WTC11 (cell line): Measurements from ENCODE around the gene WDR1. TPM values are rescaled to one million over a fixed set of nuclear protein-coding genes. Genes with fewer than 3 reads are reported as not detected.

Source experiments
- ATAC-seq: fragments of 200-7000 bp; cut with Tn5 transposase; 2 replicates; pipeline ENCODE4 v1.10.0; 2021; ENCODE audit warnings: mild to moderate bottlenecking, moderate library complexity
- CTCF ChIA-PET: fragments of 300-600 bp; sonication (Branson Sonifier 250); formaldehyde crosslinking; loops from one replicate; lab custom pipeline; 2021; ENCODE audit warnings: antibody characterized with exemption; lab: Charles Lee
- POLR2A ChIA-PET: fragments of 350-600 bp; sonication (Branson Sonifier 250); formaldehyde crosslinking; loops from one replicate; lab custom pipeline; 2021; ENCODE audit warnings: antibody characterized with exemption; lab: Charles Lee
- DNase-seq: peaks from one replicate; pipeline ENCODE4 v3.0.0; 2021; ENCODE audit warnings: low spot score
- H3K27ac Mint-ChIP-seq: 2 replicates; pipeline ENCODE4 v1.8.0; 2021; ENCODE audit warnings: mixed read lengths
- H3K27me3 Mint-ChIP-seq: 2 replicates; pipeline ENCODE4 v1.8.0; 2021; ENCODE audit warnings: low read depth, mild to moderate bottlenecking, moderate library complexity, mixed read lengths
- H3K36me3 Mint-ChIP-seq: 2 replicates; pipeline ENCODE4 v1.8.0; 2021; ENCODE audit warnings: mixed read lengths
- H3K4me1 Mint-ChIP-seq: 2 replicates; pipeline ENCODE4 v1.8.0; 2022; ENCODE audit warnings: mixed read lengths
- H3K4me3 Mint-ChIP-seq: 2 replicates; pipeline ENCODE4 v1.8.0; 2021; ENCODE audit warnings: mild to moderate bottlenecking, moderate library complexity, mixed read lengths
- H3K9me3 Mint-ChIP-seq: 2 replicates; pipeline ENCODE4 v1.8.0; 2021; ENCODE audit warnings: mixed read lengths
- AR ChIP-seq: fragments of 250-450 bp; sonication (Bioruptor Pico); IDR thresholded peaks from 2 replicates; pipeline ENCODE4 v1.9.0; 2021; ENCODE audit warnings: mild to moderate bottlenecking
- ARID4B ChIP-seq: sonication (generic); formaldehyde crosslinking; IDR thresholded peaks from 2 replicates; pipeline ENCODE4 v1.8.0; 2023; ENCODE audit warnings: missing genetic modification reagents, mild to moderate bottlenecking, borderline replicate concordance
- E2F4 ChIP-seq: sonication (generic); formaldehyde crosslinking; IDR thresholded peaks from 2 replicates; pipeline ENCODE4 v1.8.1; 2022; ENCODE audit warnings: low read depth, mild to moderate bottlenecking, moderate library complexity, missing genetic modification reagents, borderline replicate concordance
- EMX1 ChIP-seq: fragments of 250-450 bp; sonication (Bioruptor Pico); IDR thresholded peaks from 2 replicates; pipeline ENCODE4 v1.8.0; 2021; ENCODE audit warnings: mild to moderate bottlenecking
- GABPB1 ChIP-seq: sonication (generic); formaldehyde crosslinking; IDR thresholded peaks from 2 replicates; pipeline ENCODE4 v1.8.1; 2023; ENCODE audit warnings: mild to moderate bottlenecking, missing genetic modification reagents
- GRHL2 ChIP-seq: fragments of 250-450 bp; sonication (Bioruptor Pico); IDR thresholded peaks from 2 replicates; pipeline ENCODE4 v1.8.0; 2022; ENCODE audit warnings: mild to moderate bottlenecking, moderate library complexity; ENCODE audit not compliant: insufficient replicate concordance, severe bottlenecking
- MXD4 ChIP-seq: fragments of 250-450 bp; sonication (Bioruptor Pico); IDR thresholded peaks from 2 replicates; pipeline ENCODE4 v1.8.0; 2021; ENCODE audit warnings: mild to moderate bottlenecking, moderate library complexity, borderline replicate concordance
- NR1H2 ChIP-seq: sonication (generic); formaldehyde crosslinking; IDR thresholded peaks from 2 replicates; pipeline ENCODE4 v1.9.0; 2021; ENCODE audit warnings: mild to moderate bottlenecking, moderate library complexity, missing genetic modification reagents
- RELA ChIP-seq: sonication (generic); formaldehyde crosslinking; IDR thresholded peaks from 2 replicates; pipeline ENCODE4 v1.8.1; 2022; ENCODE audit warnings: missing genetic modification reagents, mild to moderate bottlenecking, borderline replicate concordance
- SMAD4 ChIP-seq: sonication (generic); formaldehyde crosslinking; IDR thresholded peaks from 2 replicates; pipeline ENCODE4 v1.8.0; 2022; ENCODE audit warnings: mild to moderate bottlenecking, missing genetic modification reagents
- SOX15 ChIP-seq: fragments of 250-450 bp; sonication (Bioruptor Pico); IDR thresholded peaks from 2 replicates; pipeline ENCODE4 v1.9.0; 2021; ENCODE audit warnings: mild to moderate bottlenecking
- TEAD1 ChIP-seq: sonication (generic); formaldehyde crosslinking; IDR thresholded peaks from 2 replicates; pipeline ENCODE4 v1.8.0; 2022; ENCODE audit warnings: mild to moderate bottlenecking, missing genetic modification reagents
- ZNF232 ChIP-seq: sonication (generic); formaldehyde crosslinking; IDR thresholded peaks from 2 replicates; pipeline ENCODE4 v1.8.0; 2022; ENCODE audit warnings: mild to moderate bottlenecking, missing genetic modification reagents
- ZNF425 ChIP-seq: fragments of 250-450 bp; sonication (Bioruptor Pico); conservative IDR thresholded peaks from 2 replicates; pipeline ENCODE4 v1.9.0; 2021; ENCODE audit warnings: mild to moderate bottlenecking
- ZNF671 ChIP-seq: fragments of 250-450 bp; sonication (Bioruptor Pico); IDR thresholded peaks from 2 replicates; pipeline ENCODE4 v1.8.0; 2021; ENCODE audit warnings: mild to moderate bottlenecking
- total RNA-seq: library from RNA; stranded (reverse); gene quantifications from 3 replicates; pipeline ENCODE4 v1.2.3, GENCODE V29; 2021
- TF ChIP-seq, protein P1 (sequence below): sonication (generic); formaldehyde crosslinking; IDR thresholded peaks from 2 replicates; pipeline ENCODE4 v1.8.0; 2023; ENCODE audit warnings: missing genetic modification reagents
- TF ChIP-seq, protein P2 (sequence below): sonication (generic); formaldehyde crosslinking; conservative IDR thresholded peaks from 2 replicates; pipeline ENCODE4 v1.8.1; 2022; ENCODE audit warnings: mild to moderate bottlenecking, missing genetic modification reagents
- TF ChIP-seq, protein P3 (sequence below): sonication (generic); formaldehyde crosslinking; IDR thresholded peaks from 2 replicates; pipeline ENCODE4 v1.8.0; 2022; ENCODE audit warnings: mild to moderate bottlenecking, missing genetic modification reagents

WDR1 gene
- total RNA-seq, 1 experiment from 2014 or later, result 288 TPM

DNA sequence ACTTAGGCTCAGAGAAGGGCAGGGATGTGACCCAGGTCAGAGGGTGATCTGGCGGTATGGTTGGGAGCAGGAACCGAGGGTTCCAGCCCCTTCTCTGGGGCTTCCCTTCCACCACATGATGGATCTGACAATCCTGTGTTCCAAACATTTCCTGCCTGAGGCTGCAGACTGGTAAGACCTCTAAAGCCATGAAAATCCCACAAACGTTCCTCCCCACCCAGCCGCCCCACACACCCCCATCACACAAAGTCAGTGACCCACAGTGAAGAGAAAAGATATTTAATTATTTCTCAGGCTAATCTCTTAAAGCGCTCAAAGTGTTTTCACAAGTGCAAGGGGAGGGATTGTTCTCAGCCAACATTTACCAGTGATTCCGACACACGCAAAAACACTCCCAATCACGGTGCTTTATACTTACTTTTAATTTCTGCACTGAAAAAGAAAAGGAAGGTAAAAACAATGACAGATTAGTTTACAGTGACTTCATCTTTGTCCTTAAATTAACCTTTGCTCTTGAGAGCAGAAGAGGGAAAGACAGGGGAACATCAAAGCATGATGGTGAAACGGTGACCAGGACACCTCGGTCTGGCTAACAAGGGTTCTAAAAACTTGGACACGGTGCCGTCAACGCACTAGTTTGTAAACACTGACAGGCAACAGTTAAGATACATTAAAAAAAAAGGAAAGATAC lies 42.4 kb downstream of the WDR1 start:
- peak overlapping the region; percentile 30; the same call in 1 of the 2 replicates for H3K27ac Mint-ChIP-seq
- H3K4me3 Mint-ChIP-seq, result no peak overlapping the region
- H3K36me3 Mint-ChIP-seq, result peaks cover 64% of the 10 kb centered on the region
- no peak for DNase-seq
- ChIA-PET CTCF (no interaction called here), POLR2A (no interaction called here)
- no peaks in the 10 kb centered on the region for H3K27me3 Mint-ChIP-seq
- TF ChIP-seq EMX1 (CRISPR knock-in tag), result no peak
- TF ChIP-seq, protein P1, sequence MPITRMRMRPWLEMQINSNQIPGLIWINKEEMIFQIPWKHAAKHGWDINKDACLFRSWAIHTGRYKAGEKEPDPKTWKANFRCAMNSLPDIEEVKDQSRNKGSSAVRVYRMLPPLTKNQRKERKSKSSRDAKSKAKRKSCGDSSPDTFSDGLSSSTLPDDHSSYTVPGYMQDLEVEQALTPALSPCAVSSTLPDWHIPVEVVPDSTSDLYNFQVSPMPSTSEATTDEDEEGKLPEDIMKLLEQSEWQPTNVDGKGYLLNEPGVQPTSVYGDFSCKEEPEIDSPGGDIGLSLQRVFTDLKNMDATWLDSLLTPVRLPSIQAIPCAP (CRISPR knock-in tag), result no peak
- TF ChIP-seq, protein P2, sequence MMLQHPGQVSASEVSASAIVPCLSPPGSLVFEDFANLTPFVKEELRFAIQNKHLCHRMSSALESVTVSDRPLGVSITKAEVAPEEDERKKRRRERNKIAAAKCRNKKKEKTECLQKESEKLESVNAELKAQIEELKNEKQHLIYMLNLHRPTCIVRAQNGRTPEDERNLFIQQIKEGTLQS, result no peak
- TF ChIP-seq ZNF425 (CRISPR knock-in tag), result no peak
- no peak for TF ChIP-seq NR1H2
- TF ChIP-seq AR (CRISPR knock-in tag), result no peak
- TF ChIP-seq GRHL2 (CRISPR knock-in tag), result no peak
- TF ChIP-seq MXD4 (CRISPR knock-in tag), result no peak
- no peak for TF ChIP-seq RELA (CRISPR knock-in tag)
- TF ChIP-seq, protein P3, sequence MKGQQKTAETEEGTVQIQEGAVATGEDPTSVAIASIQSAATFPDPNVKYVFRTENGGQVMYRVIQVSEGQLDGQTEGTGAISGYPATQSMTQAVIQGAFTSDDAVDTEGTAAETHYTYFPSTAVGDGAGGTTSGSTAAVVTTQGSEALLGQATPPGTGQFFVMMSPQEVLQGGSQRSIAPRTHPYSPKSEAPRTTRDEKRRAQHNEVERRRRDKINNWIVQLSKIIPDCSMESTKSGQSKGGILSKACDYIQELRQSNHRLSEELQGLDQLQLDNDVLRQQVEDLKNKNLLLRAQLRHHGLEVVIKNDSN (CRISPR knock-in tag), result no peak
- TF ChIP-seq E2F4 (CRISPR knock-in tag), result no peak
- no peak for TF ChIP-seq ZNF671 (CRISPR knock-in tag)
- no peak for TF ChIP-seq TEAD1
- TF ChIP-seq SMAD4 (CRISPR knock-in tag), result no peak
- TF ChIP-seq ZNF232 (CRISPR knock-in tag), result no peak
- TF ChIP-seq SOX15 (CRISPR knock-in tag), result no peak
- TF ChIP-seq ARID4B (CRISPR knock-in tag), result no peak
- no peak for TF ChIP-seq GABPB1 (CRISPR knock-in tag)
- H3K9me3 Mint-ChIP-seq, result no peaks in the 10 kb centered on the region
- H3K4me1 Mint-ChIP-seq, result peaks cover 2% of the 10 kb centered on the region; the same call in 1 of the 2 replicates
- ATAC-seq, result no peak
